ENCODE measurements around the gene SLCO1B1.

Gene SLCO1B1

DNA sequence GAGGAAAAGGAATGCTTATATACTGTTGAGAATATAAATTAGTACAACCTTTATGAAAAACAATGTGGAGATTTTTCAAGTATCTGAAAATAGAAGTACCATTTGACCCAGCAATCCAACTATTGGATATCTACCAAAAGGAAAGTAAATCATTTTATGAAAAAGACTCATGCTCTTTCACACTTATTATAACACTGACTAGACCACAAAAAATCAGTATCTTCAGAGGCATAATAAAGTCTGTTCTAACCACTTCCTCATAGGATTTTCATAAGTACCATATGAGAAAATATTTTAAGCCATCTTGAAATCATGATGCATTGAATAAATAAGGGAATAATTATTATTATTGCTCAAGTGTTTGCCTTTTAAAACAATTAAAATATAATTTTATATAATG lies 90.8 kb downstream of the SLCO1B1 start:
- Histone ChIP-seq H3K4me1 (ENCODE audit: insufficient read depth, low read length) (no peaks in the 10 kb centered on the region), H3K4me3 (ENCODE audit: low read length) (no peak overlapping the region)

DNA sequence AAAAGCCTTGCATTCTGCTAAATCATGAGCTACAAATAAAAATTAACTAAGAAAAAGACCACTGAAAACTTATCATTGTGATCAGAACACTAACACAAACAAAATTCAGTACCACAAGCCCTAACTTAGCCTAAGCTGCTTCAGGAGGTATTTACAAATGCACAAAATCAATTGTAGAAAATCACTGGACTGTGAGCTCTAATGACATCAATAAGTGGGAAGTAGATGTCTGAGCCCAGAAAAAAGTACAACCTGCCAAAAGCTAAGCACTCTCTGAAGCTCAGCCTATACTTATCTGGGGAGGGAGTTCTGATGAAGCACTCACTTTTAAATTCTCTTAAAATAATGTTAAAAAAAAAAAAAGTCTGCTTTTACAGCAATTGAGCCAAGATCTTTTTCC lies 92.9 kb downstream of the SLCO1B1 start:
- Histone ChIP-seq H3K4me1 (ENCODE audit: insufficient read depth, low read length) (no peaks in the 10 kb centered on the region), H3K36me3 (ENCODE audit: insufficient read depth, low read length) (no peaks in the 10 kb centered on the region)

More for the DNA sequence above, 90.8 kb downstream of the SLCO1B1 start:
- Histone ChIP-seq H3K27me3 (ENCODE audit: insufficient read depth, low read length) (no peaks in the 10 kb centered on the region), H3K27ac (ENCODE audit: low read depth, low read length) (no peak overlapping the region), H3K9me3 (ENCODE audit: insufficient read depth, low read depth, low read length) (no peaks in the 10 kb centered on the region), H3K36me3 (ENCODE audit: insufficient read depth, low read length) (no peaks in the 10 kb centered on the region), H3K9ac (ENCODE audit: low read depth, low read length) (no peak overlapping the region)

GRCh38 chr12:21234395-21234794 lies 103.4 kb downstream of the SLCO1B1 start:
- 97% methylated on average over 4 of the region's 5 CpGs for WGBS
- Histone ChIP-seq H3K4me3 (ENCODE audit: low read length) (no peak overlapping the region), H3K9ac (ENCODE audit: low read depth, low read length) (no peak overlapping the region), H3K27me3 (ENCODE audit: insufficient read depth, low read length) (no peaks in the 10 kb centered on the region), H3K4me1 (ENCODE audit: insufficient read depth, low read length) (no peaks in the 10 kb centered on the region), H3K27ac (ENCODE audit: low read depth, low read length) (no peak overlapping the region), H3K9me3 (ENCODE audit: insufficient read depth, low read depth, low read length) (0 out of 2 replicates have a peak, but pooled peaks cover 2% of the 10 kb centered on the region), H3K36me3 (ENCODE audit: insufficient read depth, low read length) (no peaks in the 10 kb centered on the region)

More for the DNA sequence above, 92.9 kb downstream of the SLCO1B1 start:
- H3K27ac ChIP-seq (ENCODE audit: low read depth, low read length), result no peak overlapping the region
- H3K9me3 ChIP-seq (ENCODE audit: insufficient read depth, low read depth, low read length), result no peaks in the 10 kb centered on the region
- no peak overlapping the region for H3K9ac ChIP-seq (ENCODE audit: low read depth, low read length)
- H3K27me3 ChIP-seq (ENCODE audit: insufficient read depth, low read length), result no peaks in the 10 kb centered on the region
- no peak overlapping the region for H3K4me3 ChIP-seq (ENCODE audit: low read length)

- H3K9ac ChIP-seq (ENCODE audit: low read depth, low read length), result no peak overlapping the region
- H3K36me3 ChIP-seq (ENCODE audit: insufficient read depth, low read length), result no peaks in the 10 kb centered on the region
- 0 out of 2 replicates have a peak, but pooled peaks cover 1% of the 10 kb centered on the region for H3K4me1 ChIP-seq (ENCODE audit: insufficient read depth, low read length)
- WGBS, result 85% methylated on average over 4 of the region's 4 CpGs
- no peaks in the 10 kb centered on the region for H3K27me3 ChIP-seq (ENCODE audit: insufficient read depth, low read length)
- H3K4me3 ChIP-seq (ENCODE audit: low read length), result no peak overlapping the region
- H3K27ac ChIP-seq (ENCODE audit: low read depth, low read length), result no peak overlapping the region
- H3K9me3 ChIP-seq (ENCODE audit: insufficient read depth, low read depth, low read length), result no peaks in the 10 kb centered on the region
These were observed 108.9 kb downstream of the SLCO1B1 start for GRCh38 chr12:21239866-21240265.

- H3K4me3 ChIP-seq (ENCODE audit: low read length), result no peak overlapping the region
- H3K27ac ChIP-seq (ENCODE audit: low read depth, low read length), result no peak overlapping the region
- H3K9me3 ChIP-seq (ENCODE audit: insufficient read depth, low read depth, low read length), result no peaks in the 10 kb centered on the region
- no peaks in the 10 kb centered on the region for H3K27me3 ChIP-seq (ENCODE audit: insufficient read depth, low read length)
- H3K36me3 ChIP-seq (ENCODE audit: insufficient read depth, low read length), result no peaks in the 10 kb centered on the region
- 92% methylated on average over 1 of the region's 1 CpG for WGBS
- H3K9ac ChIP-seq (ENCODE audit: low read depth, low read length), result no peak overlapping the region
- 0 out of 2 replicates have a peak, but pooled peaks cover 7% of the 10 kb centered on the region for H3K4me1 ChIP-seq (ENCODE audit: insufficient read depth, low read length)
These were observed 117.7 kb downstream of the SLCO1B1 start for GRCh38 chr12:21248679-21249078.

GRCh38 chr12:21252070-21252469 lies 121.1 kb downstream of the SLCO1B1 start:
- WGBS, result 90% methylated on average over 3 of the region's 5 CpGs
- Histone ChIP-seq H3K36me3 (ENCODE audit: insufficient read depth, low read length) (no peaks in the 10 kb centered on the region), H3K27ac (ENCODE audit: low read depth, low read length) (no peak overlapping the region), H3K27me3 (ENCODE audit: insufficient read depth, low read length) (no peaks in the 10 kb centered on the region), H3K4me3 (ENCODE audit: low read length) (no peak overlapping the region), H3K4me1 (ENCODE audit: insufficient read depth, low read length) (no peaks in the 10 kb centered on the region), H3K9me3 (ENCODE audit: insufficient read depth, low read depth, low read length) (no peaks in the 10 kb centered on the region), H3K9ac (ENCODE audit: low read depth, low read length) (no peak overlapping the region)

- Histone ChIP-seq H3K9ac (ENCODE audit: low read depth, low read length) (no peak overlapping the region), H3K27ac (ENCODE audit: low read depth, low read length) (no peak overlapping the region), H3K27me3 (ENCODE audit: insufficient read depth, low read length) (no peaks in the 10 kb centered on the region), H3K4me1 (ENCODE audit: insufficient read depth, low read length) (no peaks in the 10 kb centered on the region), H3K9me3 (ENCODE audit: insufficient read depth, low read depth, low read length) (peaks cover 16% of the 10 kb centered on the region), H3K4me3 (ENCODE audit: low read length) (no peak overlapping the region), H3K36me3 (ENCODE audit: insufficient read depth, low read length) (no peaks in the 10 kb centered on the region)
- WGBS, result 87% methylated on average over 2 of the region's 3 CpGs
These were observed 126.2 kb downstream of the SLCO1B1 start for GRCh38 chr12:21257172-21257571.

DNA sequence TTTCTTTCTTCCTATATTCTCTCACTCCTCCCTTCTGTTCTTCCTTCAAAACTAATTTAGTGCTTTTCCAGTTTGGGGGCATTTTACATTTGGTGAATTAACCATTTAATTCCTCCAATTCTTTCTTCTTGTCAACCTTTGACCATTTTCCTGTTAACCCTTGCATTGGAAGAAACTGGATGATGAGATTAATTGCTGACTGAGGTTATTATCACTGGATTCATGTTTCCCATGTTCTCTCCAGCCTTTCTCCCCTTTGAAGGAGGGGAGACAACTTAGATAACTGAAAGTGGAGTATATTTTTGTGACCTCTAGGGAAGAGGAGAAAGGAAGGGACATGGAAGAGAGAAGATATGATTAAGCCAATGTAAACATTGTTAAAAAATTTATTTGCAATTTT lies 133.2 kb downstream of the SLCO1B1 start:
- Histone ChIP-seq H3K9me3 (ENCODE audit: insufficient read depth, low read depth, low read length) (peaks cover 30% of the 10 kb centered on the region), H3K9ac (ENCODE audit: low read depth, low read length) (no peak overlapping the region), H3K36me3 (ENCODE audit: insufficient read depth, low read length) (no peaks in the 10 kb centered on the region), H3K27ac (ENCODE audit: low read depth, low read length) (no peak overlapping the region), H3K4me3 (ENCODE audit: low read length) (no peak overlapping the region), H3K4me1 (ENCODE audit: insufficient read depth, low read length) (no peaks in the 10 kb centered on the region), H3K27me3 (ENCODE audit: insufficient read depth, low read length) (no peaks in the 10 kb centered on the region)

DNA sequence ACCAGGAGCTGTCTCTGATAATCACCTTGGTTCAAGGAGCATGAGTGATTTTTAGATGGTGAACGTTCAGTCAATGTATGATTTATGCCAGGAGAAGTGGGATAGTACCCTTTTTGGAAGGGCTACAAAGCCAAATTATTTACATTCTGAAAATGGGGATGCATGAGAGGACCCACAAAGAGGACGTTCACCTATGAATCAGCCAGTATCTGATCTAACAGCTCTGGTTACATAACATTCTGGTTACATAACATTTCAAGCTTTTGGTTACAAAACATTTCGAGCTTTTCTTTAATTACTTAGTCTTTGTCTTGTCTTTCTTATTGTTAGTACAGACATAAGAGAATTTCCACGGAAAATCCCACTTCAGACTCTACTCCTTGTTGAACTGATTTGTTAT lies 134.9 kb downstream of the SLCO1B1 start:
- no peak overlapping the region for H3K27ac ChIP-seq (ENCODE audit: low read depth, low read length)
- H3K4me3 ChIP-seq (ENCODE audit: low read length), result no peak overlapping the region
- no peaks in the 10 kb centered on the region for H3K36me3 ChIP-seq (ENCODE audit: insufficient read depth, low read length)
- no peaks in the 10 kb centered on the region for H3K4me1 ChIP-seq (ENCODE audit: insufficient read depth, low read length)
- WGBS, result 89% methylated on average over 2 of the region's 4 CpGs
- H3K9ac ChIP-seq (ENCODE audit: low read depth, low read length), result no peak overlapping the region
- peaks cover 23% of the 10 kb centered on the region for H3K9me3 ChIP-seq (ENCODE audit: insufficient read depth, low read depth, low read length)
- H3K27me3 ChIP-seq (ENCODE audit: insufficient read depth, low read length), result no peaks in the 10 kb centered on the region

- Histone ChIP-seq H3K4me3 (ENCODE audit: low read length) (no peak overlapping the region), H3K4me1 (ENCODE audit: insufficient read depth, low read length) (no peaks in the 10 kb centered on the region), H3K36me3 (ENCODE audit: insufficient read depth, low read length) (no peaks in the 10 kb centered on the region), H3K9ac (ENCODE audit: low read depth, low read length) (no peak overlapping the region), H3K9me3 (ENCODE audit: insufficient read depth, low read depth, low read length) (no peaks in the 10 kb centered on the region), H3K27me3 (ENCODE audit: insufficient read depth, low read length) (no peaks in the 10 kb centered on the region), H3K27ac (ENCODE audit: low read depth, low read length) (no peak overlapping the region)
- WGBS, result 94% methylated on average over 2 of the region's 2 CpGs
These were observed 145.8 kb downstream of the SLCO1B1 start for GRCh38 chr12:21276826-21277225.

Measured in HUES64 (cell line).